Esophagus muscularis mucosa (tissue), 4 donors: ENCODE measurements around the gene TAMALIN.

Experiments used
- CTCF ChIP-seq, 3 experiments: fragments of 200-600 bp in 2 of 3; fragments of 450-650 bp in 1 of 3; sonication (generic) in 2 of 3; IDR thresholded peaks; one replicate each; pipeline ENCODE4 v1.5.1; 2017 to 2019; ENCODE audit warnings: antibody characterized with exemption in 3 of 3, mild to moderate bottlenecking in 2 of 3, moderate library complexity in 1 of 3
- EP300 ChIP-seq: sonication (generic); formaldehyde crosslinking; IDR thresholded peaks from one replicate; pipeline ENCODE4 v1.6.1; 2017; ENCODE audit warnings: antibody characterized with exemption
- POLR2A ChIP-seq: fragments of 450-650 bp; IDR thresholded peaks from one replicate; pipeline ENCODE4 v1.6.1; 2017; ENCODE audit warnings: antibody characterized with exemption, moderate library complexity, mild to moderate bottlenecking, low read depth
- POLR2AphosphoS5 ChIP-seq, 2 donors: sonication (generic); formaldehyde crosslinking; IDR thresholded peaks; one replicate each; pipeline ENCODE4 v1.6.1; 2017; ENCODE audit warnings: antibody characterized with exemption in 2 of 2

GRCh38 chr12:52059582-52060497, 53.1 kb downstream of the TAMALIN start:
- TF ChIP-seq CTCF (IDR thresholded peaks at IDR 0.05) (no peak), POLR2A (peak; percentile 29), EP300 (no peak), POLR2AphosphoS5 (IDR thresholded peaks at IDR 0.05) (peak in 1 of 2 donors; percentile 85)
